Skeletal muscle satellite cell (primary cell): ENCODE data around the gene SMURF2.

Experiments
- H3K27me3 ChIP-seq: 2 replicates; pipeline ENCODE4 v1.7.0; 2013; ENCODE audit warnings: low read length; ENCODE audit not compliant: control insufficient read depth, insufficient read depth
- H3K36me3 ChIP-seq: 2 replicates; pipeline ENCODE4 v1.7.0; 2013; ENCODE audit warnings: mild to moderate bottlenecking, control low read depth, low read length; ENCODE audit not compliant: insufficient read depth
- H3K4me1 ChIP-seq: 2 replicates; pipeline ENCODE4 v1.7.0; 2013; ENCODE audit warnings: low read length; ENCODE audit not compliant: control insufficient read depth, insufficient read depth
- H3K4me2 ChIP-seq: 2 replicates; pipeline ENCODE4 v1.7.0; 2013; ENCODE audit warnings: mild to moderate bottlenecking, low read length
- H3K4me3 ChIP-seq: 2 replicates; pipeline ENCODE4 v1.7.0; 2013; ENCODE audit warnings: low read length
- H3K9ac ChIP-seq: 2 replicates; pipeline ENCODE4 v1.7.0; 2013; ENCODE audit warnings: mild to moderate bottlenecking, low read depth, low read length, moderate library complexity
- H3K9me3 ChIP-seq: replicated peaks from 2 replicates; pipeline ENCODE4 v1.7.0; 2013; ENCODE audit warnings: mild to moderate bottlenecking, control low read depth, low read length

SMURF2 gene

GRCh38 chr17:64506201-64506575, 155.9 kb downstream of the SMURF2 start, which contains the start of gene DDX5:
DDX5 (minus strand) TSS chr17:64506289; CDS start chr17:64506119, 170 bp downstream.
- no peaks in the 10 kb centered on the region for H3K9me3 ChIP-seq
- peaks cover 32% of the 10 kb centered on the region for H3K4me1 ChIP-seq
- peaks cover 62% of the 10 kb centered on the region for H3K36me3 ChIP-seq
- peak within 1 kb of the TSS; percentile 85 for H3K4me2 ChIP-seq
- H3K4me3 ChIP-seq: peak within 1 kb of the TSS; percentile 98
- H3K27me3 ChIP-seq: no peaks in the 10 kb centered on the region
- H3K9ac ChIP-seq: peak within 1 kb of the TSS; percentile 100

GRCh38 chr17:64505340-64506200, 156.5 kb downstream of the SMURF2 start:
- H3K9ac ChIP-seq: peak overlapping the region; percentile 100
- peak overlapping the region; percentile 98 for H3K4me3 ChIP-seq
- H3K4me1 ChIP-seq: peaks cover 38% of the 10 kb centered on the region
- no peaks in the 10 kb centered on the region for H3K27me3 ChIP-seq
- H3K4me2 ChIP-seq: peak overlapping the region; percentile 82
- H3K36me3 ChIP-seq: peaks cover 66% of the 10 kb centered on the region
- no peaks in the 10 kb centered on the region for H3K9me3 ChIP-seq

GRCh38 chr17:64504769-64505339, 157.3 kb downstream of the SMURF2 start:
- Histone ChIP-seq H3K4me3 (peak overlapping the region; percentile 98), H3K9me3 (no peaks in the 10 kb centered on the region), H3K9ac (peak overlapping the region; percentile 100), H3K4me1 (peaks cover 45% of the 10 kb centered on the region), H3K27me3 (no peaks in the 10 kb centered on the region), H3K4me2 (peak overlapping the region; percentile 82), H3K36me3 (peaks cover 66% of the 10 kb centered on the region)

GRCh38 chr17:64503821-64504768, 158.0 kb downstream of the SMURF2 start:
- Histone ChIP-seq H3K27me3 (no peaks in the 10 kb centered on the region), H3K9ac (peak overlapping the region; percentile 100), H3K4me3 (peak overlapping the region; percentile 98), H3K4me1 (peaks cover 52% of the 10 kb centered on the region), H3K4me2 (peak overlapping the region; percentile 82), H3K9me3 (no peaks in the 10 kb centered on the region), H3K36me3 (peaks cover 68% of the 10 kb centered on the region)

GRCh38 chr17:64503341-64503740, 158.8 kb downstream of the SMURF2 start:
- peak overlapping the region; percentile 100 for H3K9ac ChIP-seq
- peaks cover 72% of the 10 kb centered on the region for H3K36me3 ChIP-seq
- peak overlapping the region; percentile 82 for H3K4me2 ChIP-seq
- peak overlapping the region; percentile 98 for H3K4me3 ChIP-seq
- peaks cover 55% of the 10 kb centered on the region for H3K4me1 ChIP-seq
- H3K27me3 ChIP-seq: no peaks in the 10 kb centered on the region
- H3K9me3 ChIP-seq: no peaks in the 10 kb centered on the region

GRCh38 chr17:64502809-64503208, 159.3 kb downstream of the SMURF2 start:
- H3K4me1 ChIP-seq: peaks cover 58% of the 10 kb centered on the region
- H3K4me2 ChIP-seq: peak overlapping the region; percentile 82
- H3K36me3 ChIP-seq: peaks cover 78% of the 10 kb centered on the region
- H3K4me3 ChIP-seq: no peak overlapping the region
- no peaks in the 10 kb centered on the region for H3K27me3 ChIP-seq
- H3K9ac ChIP-seq: no peak overlapping the region
- H3K9me3 ChIP-seq: no peaks in the 10 kb centered on the region

GRCh38 chr17:64502021-64502420, 160.1 kb downstream of the SMURF2 start:
- Histone ChIP-seq H3K4me2 (peak overlapping the region; percentile 82), H3K36me3 (peaks cover 82% of the 10 kb centered on the region), H3K27me3 (no peaks in the 10 kb centered on the region), H3K4me1 (peaks cover 65% of the 10 kb centered on the region), H3K9ac (no peak overlapping the region), H3K9me3 (no peaks in the 10 kb centered on the region), H3K4me3 (no peak overlapping the region)

GRCh38 chr17:64500862-64501765, 161.0 kb downstream of the SMURF2 start:
- Histone ChIP-seq H3K27me3 (no peaks in the 10 kb centered on the region), H3K36me3 (peaks cover 82% of the 10 kb centered on the region), H3K4me3 (no peak overlapping the region), H3K9me3 (no peaks in the 10 kb centered on the region), H3K4me2 (peak overlapping the region; percentile 2), H3K4me1 (peaks cover 65% of the 10 kb centered on the region), H3K9ac (no peak overlapping the region)

GRCh38 chr17:64500487-64500859, 161.6 kb downstream of the SMURF2 start:
- Histone ChIP-seq H3K36me3 (peaks cover 79% of the 10 kb centered on the region), H3K9ac (peak overlapping the region; percentile 9), H3K9me3 (no peaks in the 10 kb centered on the region), H3K27me3 (no peaks in the 10 kb centered on the region), H3K4me2 (peak overlapping the region; percentile 24), H3K4me3 (no peak overlapping the region), H3K4me1 (peaks cover 65% of the 10 kb centered on the region)

GRCh38 chr17:64499805-64500486, 162.2 kb downstream of the SMURF2 start:
- Histone ChIP-seq H3K27me3 (no peaks in the 10 kb centered on the region), H3K4me1 (peaks cover 65% of the 10 kb centered on the region), H3K9me3 (no peaks in the 10 kb centered on the region), H3K4me3 (no peak overlapping the region), H3K4me2 (peak overlapping the region; percentile 24), H3K36me3 (peaks cover 76% of the 10 kb centered on the region), H3K9ac (peak overlapping the region; percentile 9)
